HG02973 (cell line): ENCODE measurements around the gene BACH2.
"Not testable (repeated sequence)": the region's sequence is repeated elsewhere in the genome, so short reads cannot be mapped to it uniquely, and the experiment has no call there.

Experiments used
- ATAC-seq: cut with Tn5 transposase; IDR thresholded peaks from one replicate; pipeline ENCODE4 v1.9.1; 2021; ENCODE audit warnings: moderate library complexity; ENCODE audit not compliant: unreplicated experiment

BACH2 gene

DNA sequence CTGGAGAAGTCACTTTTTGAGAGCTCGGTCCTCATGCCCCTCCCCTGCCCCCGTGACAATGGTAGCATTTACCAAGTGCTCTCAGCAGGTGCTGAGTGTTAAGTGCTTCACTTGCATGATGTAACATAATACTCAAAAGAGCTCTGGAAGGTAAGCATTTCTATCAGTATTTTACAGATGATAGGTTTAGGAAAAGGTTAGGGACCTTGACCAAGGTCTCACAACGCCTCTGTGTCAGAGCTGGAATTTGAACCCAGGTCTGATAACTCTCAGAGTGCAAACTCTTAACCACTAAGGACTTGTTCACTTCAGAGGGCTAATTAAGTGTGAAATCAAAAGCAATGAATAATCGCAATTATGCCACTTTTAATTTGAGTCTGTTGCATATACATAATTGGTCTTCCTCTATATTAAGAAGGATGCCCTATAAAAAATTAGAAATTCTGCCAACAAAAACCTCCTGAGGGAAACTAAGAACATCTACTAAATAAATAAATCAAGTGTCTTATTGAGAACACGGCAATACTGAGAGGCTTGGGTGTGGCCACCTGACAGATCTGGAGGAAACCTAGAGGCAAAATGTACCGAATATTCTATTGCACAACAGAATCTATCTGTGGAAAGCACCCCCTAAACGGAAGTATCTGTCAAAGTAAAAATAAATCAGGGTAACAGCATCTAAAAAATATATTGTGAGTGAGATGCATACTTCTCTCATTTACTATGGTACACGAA is 109.8 kb downstream of the BACH2 start:
- no peak for ATAC-seq

DNA sequence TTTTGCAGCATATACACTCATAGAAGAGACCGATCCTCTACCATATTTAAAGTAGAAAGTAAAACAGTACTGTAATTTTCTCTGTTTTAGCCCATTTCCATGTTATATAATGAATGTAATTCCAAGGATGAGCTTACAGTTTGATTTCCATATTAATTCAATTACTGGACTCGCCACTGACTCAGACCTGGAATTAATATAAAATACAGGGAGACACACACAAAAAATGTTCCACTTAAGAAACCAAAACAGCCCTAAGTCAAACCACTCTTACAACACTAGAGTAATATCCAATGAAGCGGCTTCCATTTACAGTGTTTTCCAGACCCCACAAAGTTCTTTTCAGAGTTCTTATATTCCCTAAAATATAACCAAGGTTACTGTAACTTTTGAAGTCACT is 110.6 kb downstream of the BACH2 start:
- no peak for ATAC-seq

DNA sequence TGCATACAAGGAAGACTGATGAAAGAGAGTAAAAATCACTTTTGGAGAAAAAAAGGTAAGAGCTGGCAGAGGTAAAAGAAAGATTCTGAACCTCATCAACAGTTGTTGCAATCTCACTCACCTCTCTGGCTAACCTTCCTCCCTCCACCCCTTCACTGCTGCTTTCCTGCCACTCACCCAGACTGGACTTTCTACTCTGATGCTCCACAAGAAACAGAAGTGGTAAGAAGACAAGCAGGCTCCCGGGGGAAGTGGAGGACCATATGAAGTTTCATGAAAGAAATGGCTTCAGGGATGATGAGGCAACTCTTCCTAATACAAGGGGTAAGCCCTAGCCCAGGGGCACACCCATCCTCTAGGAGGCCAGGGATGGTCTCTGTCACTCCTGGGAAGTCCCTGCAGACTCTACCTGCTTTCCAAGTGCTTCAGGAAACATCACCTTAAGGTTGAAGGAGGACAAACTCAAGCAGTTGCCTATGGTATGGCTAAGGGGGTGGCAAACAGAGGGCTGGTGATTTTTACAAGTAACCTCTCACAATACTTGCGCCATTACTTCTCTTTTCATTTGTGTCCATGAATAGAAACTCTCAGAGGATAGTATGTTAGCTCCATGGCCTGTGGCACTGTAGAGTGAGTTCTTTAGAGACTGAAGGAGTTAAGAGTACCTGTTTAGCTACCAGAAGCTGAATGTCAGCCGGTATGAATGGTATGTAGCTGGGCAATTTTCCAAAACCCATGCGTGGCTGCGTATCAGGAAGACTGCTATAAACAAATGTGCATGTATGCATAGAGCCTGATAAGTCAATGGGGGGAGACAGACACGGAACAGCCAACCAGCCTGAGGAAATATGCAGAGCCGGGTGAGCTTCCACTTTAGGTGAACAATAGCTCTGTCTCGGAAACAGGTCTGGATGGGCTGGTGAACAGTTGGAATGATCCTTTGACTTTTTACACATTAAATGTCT is 112.0 kb downstream of the BACH2 start:
- ATAC-seq = no peak

DNA sequence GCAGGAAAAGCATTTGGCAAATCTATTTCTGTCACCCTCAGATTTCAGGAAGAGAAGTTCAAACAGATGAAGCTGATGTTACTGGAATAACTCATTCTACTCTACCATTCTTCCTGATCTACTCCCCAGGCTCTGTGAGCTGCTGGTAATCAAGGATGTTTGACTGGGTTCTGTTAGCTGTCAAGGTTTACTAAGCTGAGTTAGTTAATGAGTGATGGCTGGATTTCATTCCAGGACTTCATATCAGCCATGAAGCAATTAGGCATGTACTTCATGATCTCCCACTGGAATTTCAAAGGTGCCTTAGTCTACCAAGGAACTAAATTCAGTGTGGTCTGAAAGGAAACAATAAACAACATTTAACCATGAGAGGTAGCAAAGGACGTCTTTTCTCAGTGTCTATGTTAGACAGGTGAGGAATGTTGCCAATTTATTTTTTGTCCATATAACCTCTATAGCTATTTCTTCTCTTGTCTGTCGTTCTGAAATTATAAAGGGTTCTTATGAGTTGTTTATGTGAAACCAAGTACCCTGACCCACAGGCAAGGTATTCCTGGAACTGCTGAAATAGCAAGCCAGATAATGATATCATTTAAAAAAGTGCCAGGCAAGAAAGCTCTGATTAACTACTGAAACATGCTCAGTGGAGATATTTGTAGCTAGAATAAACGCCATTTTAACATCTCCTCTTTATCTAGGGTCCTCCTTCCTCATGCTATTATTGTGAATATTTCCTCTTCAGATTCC is 112.9 kb downstream of the BACH2 start:
- no peak for ATAC-seq

DNA sequence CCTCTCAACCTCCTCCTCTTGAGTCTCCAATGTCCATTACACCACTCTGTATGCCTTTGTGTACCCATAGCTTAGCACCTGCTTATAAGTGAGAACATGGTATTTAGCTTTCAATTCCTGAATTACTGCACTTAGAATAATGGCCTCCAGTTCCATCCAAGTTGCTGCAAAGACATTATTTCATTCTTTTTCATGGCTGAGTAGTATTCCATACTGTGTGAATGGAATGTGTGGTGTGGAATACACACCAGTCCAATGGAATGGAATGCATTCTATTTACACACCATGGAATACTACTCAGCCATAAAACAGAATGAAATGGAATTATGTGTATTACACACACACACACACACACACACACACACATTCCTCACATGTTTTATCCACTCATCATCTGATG is 116.1 kb downstream of the BACH2 start:
- no peak for ATAC-seq

DNA sequence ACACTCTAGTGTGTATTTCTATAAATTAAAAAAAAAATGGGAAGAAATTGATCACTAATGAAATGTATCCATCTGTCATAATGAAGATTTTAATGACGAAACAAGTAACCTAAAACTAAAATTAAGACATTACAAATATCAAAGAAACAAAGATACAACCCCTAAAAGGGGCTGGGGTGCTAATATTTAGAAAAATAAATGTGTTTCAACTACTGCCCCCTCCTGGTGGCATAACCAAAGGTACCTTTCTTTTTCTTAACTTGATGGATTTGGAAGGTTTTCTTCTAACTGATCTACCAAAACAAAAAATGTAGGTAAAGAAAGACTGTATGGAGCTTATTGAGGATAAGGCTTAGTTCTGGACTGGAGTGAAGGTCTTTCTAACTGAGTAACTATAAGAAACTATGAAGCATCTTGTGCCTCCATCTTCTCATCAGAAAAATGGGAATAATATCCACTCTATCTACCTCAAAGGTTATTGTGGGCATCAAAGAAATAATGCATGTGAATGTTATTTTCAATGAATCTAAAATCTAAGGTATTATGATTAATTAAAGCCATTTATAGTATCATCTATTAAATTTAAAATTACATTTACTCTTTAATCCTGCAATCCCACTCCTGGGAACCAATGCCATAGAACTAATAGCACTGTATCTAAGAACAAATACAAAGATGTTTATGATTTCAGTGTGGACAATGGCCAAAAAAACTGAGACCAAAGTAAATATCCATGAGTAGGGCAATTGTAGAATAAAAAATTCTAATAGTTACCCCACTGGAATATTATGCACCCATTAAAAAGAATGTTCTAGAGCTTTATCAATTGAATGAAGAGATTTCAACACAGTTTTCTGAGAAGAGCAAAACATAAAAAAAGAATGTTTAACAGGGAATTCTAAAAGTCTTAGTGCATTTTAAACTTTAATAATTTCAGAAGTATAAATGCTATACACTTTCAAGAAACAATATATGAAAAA is 117.2 kb downstream of the BACH2 start:
- no peak for ATAC-seq

DNA sequence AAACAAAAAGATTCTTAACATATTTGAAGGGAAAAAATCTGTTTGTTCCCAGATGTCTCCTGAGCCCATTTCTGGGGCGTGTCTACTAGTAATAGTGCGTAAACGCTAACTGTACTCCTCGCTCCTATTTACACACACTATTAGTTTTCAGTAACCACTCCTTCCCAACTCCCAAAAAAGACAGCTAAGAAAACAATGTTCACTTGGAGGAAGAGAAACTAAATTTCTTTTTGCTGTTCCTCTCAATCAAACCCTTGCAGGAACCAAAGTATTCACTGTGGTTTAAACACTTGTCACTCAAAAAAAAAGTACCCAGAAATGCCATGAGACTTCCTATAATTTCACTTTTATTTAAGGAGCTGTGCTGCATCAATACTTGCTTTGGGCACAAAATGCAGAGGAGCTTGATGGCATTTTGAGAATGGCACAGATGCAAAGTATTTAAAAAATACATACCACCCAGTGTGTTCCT is 118.2 kb downstream of the BACH2 start:
- ATAC-seq = no peak

DNA sequence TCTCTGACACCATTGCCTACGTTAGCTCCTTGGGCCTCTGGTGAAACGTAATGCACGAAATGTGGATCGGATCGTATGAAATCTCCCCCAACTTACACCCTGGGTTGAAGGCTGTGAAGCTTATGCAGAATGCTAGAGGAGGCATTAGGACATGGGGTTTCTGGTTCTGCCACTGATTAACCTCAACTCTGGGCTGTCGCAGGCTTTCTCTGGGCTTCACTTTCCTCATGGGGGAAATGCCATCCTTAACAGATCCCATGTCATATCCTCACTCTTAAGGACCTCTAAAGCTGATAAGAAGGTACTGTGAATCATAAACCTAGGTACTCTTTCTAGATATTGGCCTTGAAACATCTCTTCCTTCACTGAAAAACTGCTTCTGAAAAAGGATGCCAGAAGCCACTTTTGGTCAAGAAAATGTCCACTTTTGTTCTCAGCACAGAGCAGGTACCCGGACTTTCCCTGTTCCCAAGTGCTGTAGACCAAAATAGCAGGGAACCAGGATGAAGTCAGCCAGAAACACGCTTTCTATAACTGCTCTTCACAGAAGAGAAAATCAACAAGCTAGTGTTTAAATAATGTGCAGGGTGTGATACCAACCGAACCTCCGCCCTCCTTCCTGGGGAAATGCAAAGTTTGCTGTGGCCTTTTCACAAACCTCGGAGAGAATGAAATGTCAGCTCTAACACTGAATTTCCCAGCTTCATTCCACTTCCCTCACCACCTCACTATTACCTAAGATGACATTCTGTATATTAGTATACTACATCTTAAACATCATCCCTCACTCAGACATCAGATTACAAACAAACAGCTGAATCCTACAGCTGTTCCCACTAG is 118.9 kb downstream of the BACH2 start:
- ATAC-seq = no peak

DNA sequence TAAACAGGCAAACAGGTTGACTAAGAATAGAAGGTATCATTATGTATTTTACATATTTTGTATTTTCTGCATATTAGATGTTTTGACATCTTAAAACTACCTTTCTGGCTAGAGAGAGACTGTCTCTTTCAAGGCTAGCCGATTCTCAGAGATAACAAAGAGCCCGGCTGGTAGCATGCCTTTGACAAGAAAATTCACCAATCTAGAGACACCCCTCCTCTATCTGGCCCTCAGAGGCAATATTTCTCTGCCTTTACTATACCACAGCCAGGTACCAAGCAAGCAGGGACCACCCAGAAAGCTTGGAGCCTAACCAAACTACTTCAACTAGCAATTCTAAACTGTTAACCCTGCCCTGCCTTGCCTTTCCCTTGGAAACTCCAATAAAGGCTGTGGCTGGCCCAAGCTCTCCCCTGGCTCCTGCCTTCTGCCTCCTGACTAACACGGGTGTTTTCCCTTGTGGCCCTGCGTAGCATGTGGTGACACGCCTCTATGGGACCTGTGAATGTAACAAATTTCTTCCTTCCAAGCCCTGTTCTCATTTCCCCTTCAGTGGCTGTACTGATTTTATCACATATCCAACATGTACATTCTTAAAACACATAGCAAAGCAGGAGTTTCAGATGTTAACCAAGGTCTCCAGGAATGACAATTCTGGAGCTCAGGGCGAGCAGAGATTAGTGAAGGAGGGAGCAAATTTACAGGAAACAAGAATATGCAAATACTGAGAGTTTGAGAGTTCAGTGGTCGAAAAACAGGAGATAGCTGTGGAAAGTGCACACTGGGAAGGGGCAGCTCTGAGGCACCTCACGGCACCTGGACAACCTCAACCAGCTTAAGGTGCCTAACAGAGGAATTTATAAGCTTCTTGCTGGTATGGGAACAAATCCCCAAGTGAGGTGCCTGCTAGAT is 120.8 kb downstream of the BACH2 start:
- ATAC-seq = peak; percentile 72

DNA sequence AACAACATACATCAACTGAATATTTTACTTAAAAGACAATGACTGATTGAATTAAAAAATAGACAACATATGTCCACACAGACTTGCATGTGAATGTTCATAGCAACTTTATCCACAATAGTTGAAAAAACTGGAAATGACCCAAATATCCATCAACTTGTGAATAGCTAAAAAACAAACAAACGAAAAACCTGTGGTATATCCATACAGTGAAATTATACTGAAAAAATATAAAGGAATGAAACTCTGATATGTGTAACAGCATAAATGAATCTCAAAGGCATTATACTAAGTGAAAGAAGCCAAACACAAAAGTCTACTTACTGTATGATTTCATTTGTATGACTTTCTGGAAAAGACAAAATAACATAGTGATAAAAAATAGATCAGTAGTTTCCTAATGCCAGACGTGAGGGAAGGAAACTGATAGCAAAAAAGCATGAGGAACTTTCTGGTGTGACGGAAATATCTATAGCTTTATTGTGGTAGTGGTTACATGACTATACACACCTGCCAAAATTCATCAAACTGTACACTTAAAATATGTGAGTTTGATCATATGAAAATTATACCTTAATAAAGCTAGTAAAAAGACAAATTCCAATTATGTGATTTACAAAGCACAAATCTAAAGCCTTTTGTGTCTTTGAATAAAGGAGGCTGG is 123.2 kb downstream of the BACH2 start:
- ATAC-seq = no peak

DNA sequence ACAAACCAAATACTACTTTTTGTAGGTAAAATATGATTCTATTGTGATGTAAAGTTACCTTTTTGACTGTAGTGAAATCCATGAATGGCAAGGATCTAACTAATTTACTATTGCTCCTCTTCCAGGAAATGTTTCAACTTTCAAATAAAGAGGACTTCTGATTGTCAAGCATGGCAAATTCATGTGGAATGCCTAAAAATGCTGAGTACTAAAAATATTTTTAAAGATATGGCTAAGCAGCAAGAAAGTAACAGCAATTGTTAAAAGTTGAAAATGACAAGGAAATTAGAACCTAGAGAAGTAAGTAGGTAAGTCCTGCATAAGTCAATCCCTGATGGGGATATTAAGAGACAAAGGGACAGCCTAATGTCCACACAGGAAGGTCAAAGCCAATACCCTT is 126.0 kb downstream of the BACH2 start:
- no peak for ATAC-seq

DNA sequence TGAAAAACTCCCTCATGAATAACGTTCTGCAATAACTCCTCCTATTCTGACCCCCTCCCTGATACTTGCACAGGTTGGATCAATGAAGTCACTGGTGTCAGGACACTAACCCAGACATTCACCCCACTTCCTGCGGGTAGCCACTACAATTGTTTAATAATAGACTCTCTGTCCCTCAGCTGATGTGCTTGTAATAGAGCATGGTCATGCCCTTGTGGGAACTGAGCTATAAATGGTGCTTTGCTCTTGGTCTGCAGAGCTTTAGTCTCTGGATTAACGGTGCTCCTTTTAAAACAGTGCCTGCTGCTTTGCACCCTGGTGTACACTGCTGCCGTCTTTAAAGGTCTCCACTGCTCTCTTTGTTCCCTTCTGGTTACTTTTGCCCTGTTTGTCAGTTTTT is 127.3 kb downstream of the BACH2 start:
- ATAC-seq = no peak

DNA sequence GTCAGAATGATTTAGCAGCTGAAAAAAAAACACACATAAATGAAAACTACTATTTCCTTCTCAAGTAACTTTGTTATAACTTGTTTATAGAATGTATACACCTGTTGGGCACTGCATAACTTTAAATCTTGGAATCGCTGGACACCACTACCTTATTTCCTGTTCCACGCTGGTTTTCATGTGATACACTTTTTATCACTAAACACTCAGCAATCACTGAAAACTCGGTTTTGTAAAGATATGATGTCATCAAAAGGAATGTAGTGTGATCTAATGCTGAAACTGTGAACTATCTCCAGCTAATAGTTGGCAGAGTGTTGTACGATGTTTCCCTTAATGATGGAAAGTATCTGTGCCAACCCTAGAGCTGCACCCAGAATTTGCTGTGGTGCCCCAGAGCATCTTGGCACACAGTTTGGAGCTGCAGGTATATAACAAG is 127.9 kb downstream of the BACH2 start:
- ATAC-seq = no peak

DNA sequence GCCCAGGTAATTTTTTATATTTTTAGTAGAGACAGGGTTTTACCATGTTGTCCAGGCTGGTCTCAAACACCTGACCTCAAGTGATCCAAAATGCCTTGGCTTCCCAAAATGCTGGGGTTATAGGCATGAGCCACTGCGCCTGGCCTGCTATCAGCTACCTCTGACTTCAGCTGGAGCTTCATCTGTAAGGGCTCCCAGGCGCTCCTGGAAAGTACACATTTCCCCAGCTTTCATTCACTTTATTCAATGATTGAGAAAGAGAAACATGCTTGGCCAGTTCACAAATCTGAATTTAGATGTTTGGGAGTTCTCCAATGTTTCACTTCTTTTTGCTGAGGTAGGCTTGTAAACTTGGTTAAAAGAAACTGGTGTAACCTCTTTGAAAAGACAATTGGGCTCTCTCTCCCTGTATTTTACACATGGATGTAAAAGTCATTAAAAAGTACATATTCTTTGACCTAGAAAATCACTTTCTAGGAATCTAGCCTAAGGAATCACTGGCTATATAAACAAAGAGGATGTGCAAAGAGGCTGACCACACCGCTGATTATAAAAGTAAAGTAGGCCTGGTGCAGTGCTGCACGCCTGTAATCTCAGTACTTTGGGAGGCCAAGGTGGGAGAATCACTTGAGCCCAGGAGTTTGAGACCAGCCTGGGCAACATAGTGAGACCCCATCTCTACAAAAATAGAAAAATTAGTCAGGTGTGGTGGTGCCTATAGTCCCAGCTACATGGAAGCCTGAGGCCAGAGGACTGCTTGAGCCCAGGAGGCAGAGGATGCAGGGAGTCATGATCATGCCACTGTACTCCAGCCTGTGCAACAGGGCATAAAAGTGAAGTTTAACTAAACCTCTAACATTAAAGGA is 128.9 kb downstream of the BACH2 start:
- ATAC-seq = no peak

DNA sequence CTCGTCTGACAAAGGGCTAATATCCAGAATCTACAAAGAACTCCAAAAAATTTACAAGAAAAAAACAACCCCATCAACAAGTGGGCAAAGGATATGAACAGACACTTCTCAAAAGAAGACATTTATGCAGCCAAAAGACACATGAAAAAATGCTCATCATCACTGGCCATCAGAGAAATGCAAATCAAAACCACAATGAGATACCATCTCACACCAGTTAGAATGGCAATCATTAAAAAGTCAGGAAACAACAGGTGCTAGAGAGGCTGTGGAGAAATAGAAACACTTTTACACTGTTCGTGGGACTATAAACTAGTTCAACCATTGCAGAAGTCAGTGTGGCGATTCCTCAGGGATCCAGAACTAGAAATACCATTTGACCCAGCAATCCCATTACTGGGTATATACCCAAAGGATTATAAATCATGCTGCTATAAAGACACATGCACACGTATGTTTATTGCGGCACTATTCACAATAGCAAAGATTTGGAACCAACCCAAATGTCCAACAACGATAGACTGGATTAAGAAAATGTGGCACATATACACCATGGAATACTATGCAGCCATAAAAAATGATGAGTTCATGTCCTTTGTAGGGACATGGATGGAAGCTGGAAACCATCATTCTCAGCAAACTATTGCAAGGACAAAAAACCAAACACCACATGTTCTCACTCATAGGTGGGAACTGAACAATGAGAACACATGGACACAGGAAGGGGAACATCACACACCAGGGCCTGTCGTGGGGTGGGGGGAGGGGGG is 130.3 kb downstream of the BACH2 start:
- not testable (repeated sequence) for ATAC-seq
